GM21786 (cell line): ENCODE results near the gene TMEM131L.

Experiments
- ATAC-seq: cut with Tn5 transposase; IDR thresholded peaks from one replicate; pipeline ENCODE4 v1.9.1; 2021; ENCODE audit not compliant: unreplicated experiment

TMEM131L gene

GRCh38 chr4:153611679-153612078 is 145.5 kb downstream of the TMEM131L start:
- ATAC-seq = no peak

GRCh38 chr4:153612878-153613277 is 146.7 kb downstream of the TMEM131L start:
- ATAC-seq = no peak

GRCh38 chr4:153616006-153616555 is 149.9 kb downstream of the TMEM131L start:
- ATAC-seq = no peak

GRCh38 chr4:153618833-153619232 is 152.7 kb downstream of the TMEM131L start:
- no peak for ATAC-seq

GRCh38 chr4:153619811-153620210 is 153.7 kb downstream of the TMEM131L start:
- no peak for ATAC-seq

- ATAC-seq = no peak
Observed at GRCh38 chr4:153620352-153620751, 154.2 kb downstream of the TMEM131L start.

GRCh38 chr4:153622093-153622492 is 155.9 kb downstream of the TMEM131L start:
- no peak for ATAC-seq

- no peak for ATAC-seq
Observed at GRCh38 chr4:153622778-153623240, 156.6 kb downstream of the TMEM131L start.

- ATAC-seq = no peak
Observed at GRCh38 chr4:153623491-153623890, 157.3 kb downstream of the TMEM131L start.

GRCh38 chr4:153628796-153629315 is 162.7 kb downstream of the TMEM131L start:
- no peak for ATAC-seq

GRCh38 chr4:153629776-153630175 is 163.6 kb downstream of the TMEM131L start:
- no peak for ATAC-seq

GRCh38 chr4:153634738-153635353 is 168.7 kb downstream of the TMEM131L start:
- ATAC-seq = no peak

GRCh38 chr4:153635846-153636245 is 169.7 kb downstream of the TMEM131L start:
- no peak for ATAC-seq

GRCh38 chr4:153637201-153637600 is 171.0 kb downstream of the TMEM131L start:
- no peak for ATAC-seq

- no peak for ATAC-seq
Observed at GRCh38 chr4:153638011-153638410, 171.9 kb downstream of the TMEM131L start.

- no peak for ATAC-seq
Observed at GRCh38 chr4:153638999-153639398, 172.8 kb downstream of the TMEM131L start.

- ATAC-seq = no peak
Observed at GRCh38 chr4:153639833-153640802, 174.0 kb downstream of the TMEM131L start.

- no peak for ATAC-seq
Observed at GRCh38 chr4:153641532-153641931, 175.4 kb downstream of the TMEM131L start.

GRCh38 chr4:153643406-153644383 is 177.5 kb downstream of the TMEM131L start:
- peak; percentile 93 for ATAC-seq

- no peak for ATAC-seq
Observed at GRCh38 chr4:153645183-153645582, 179.0 kb downstream of the TMEM131L start.
